Keratinocyte (primary cell): ENCODE results near the gene ALK. TPM values are rescaled to one million over a fixed set of nuclear protein-coding genes. Genes with fewer than 3 reads are reported as not detected.

Source experiments
- DNase-seq: peaks from one replicate; pipeline ENCODE4 v3.0.0-alpha.2; 2011; ENCODE audit warnings: low read depth, missing footprints, low spot score
- FAIRE-seq: peaks from 2 replicates; lab custom pipeline; 2011; peaks lifted over from hg19 to GRCh38; lab: Jason Lieb, UNC
- H2AFZ ChIP-seq: 2 replicates; pipeline ENCODE4 v1.6.0; 2012; ENCODE audit warnings: low read length, control low read depth, inconsistent platforms; ENCODE audit not compliant: control insufficient read depth
- H3K27ac ChIP-seq: 2 replicates; pipeline ENCODE4 v1.5.1; 2011; ENCODE audit warnings: low read length; ENCODE audit not compliant: control insufficient read depth, insufficient read depth
- H3K27me3 ChIP-seq: 3 replicates; pipeline ENCODE4 v1.6.0; 2011; ENCODE audit warnings: low read length; ENCODE audit not compliant: control insufficient read depth, insufficient read depth; ENCODE audit errors: extremely low read depth
- H3K36me3 ChIP-seq, 2 experiments: 2 replicates in 1 of 2; 3 replicates in 1 of 2; pipeline ENCODE4 v1.5.1; 2011; ENCODE audit warnings: low read length in 2 of 2, mild to moderate bottlenecking in 1 of 2; ENCODE audit not compliant: control insufficient read depth in 2 of 2, insufficient read depth in 2 of 2; ENCODE audit errors: extremely low read depth in 1 of 2
- H3K4me1 ChIP-seq: 3 replicates; pipeline ENCODE4 v1.5.1; 2011; ENCODE audit warnings: low read length; ENCODE audit not compliant: control insufficient read depth, insufficient read depth; ENCODE audit errors: extremely low read depth
- H3K4me2 ChIP-seq: 3 replicates; pipeline ENCODE4 v1.6.0; 2011; ENCODE audit warnings: low read depth, low read length; ENCODE audit not compliant: control insufficient read depth, insufficient read depth; ENCODE audit errors: extremely low read depth
- H3K4me3 ChIP-seq, 3 experiments: fragments of 200-600 bp in 1 of 3; sonication (generic) in 1 of 3; 2 replicates in 2 of 3; 3 replicates in 1 of 3; pipeline ENCODE4 v1.5.1; 2011 to 2016; ENCODE audit warnings: low read length in 3 of 3, mild to moderate bottlenecking in 3 of 3, control low read depth in 2 of 3, inconsistent platforms in 1 of 3, low read depth in 1 of 3, mixed read lengths in 1 of 3, mixed run types in 1 of 3, moderate library complexity in 1 of 3; ENCODE audit not compliant: control insufficient read depth in 2 of 3, insufficient read depth in 2 of 3; ENCODE audit errors: extremely low read depth in 1 of 3
- H3K79me2 ChIP-seq: 2 replicates; pipeline ENCODE4 v1.6.0; 2012; ENCODE audit warnings: low read length; ENCODE audit not compliant: control insufficient read depth, insufficient read depth
- H3K9ac ChIP-seq: 3 replicates; pipeline ENCODE4 v1.6.0; 2011; ENCODE audit warnings: low read length; ENCODE audit not compliant: control insufficient read depth, insufficient read depth; ENCODE audit errors: extremely low read depth
- H3K9me1 ChIP-seq: 3 replicates; pipeline ENCODE4 v1.6.0; 2011; ENCODE audit warnings: low read length; ENCODE audit not compliant: control insufficient read depth, insufficient read depth; ENCODE audit errors: extremely low read depth
- H3K9me3 ChIP-seq: 2 replicates; pipeline ENCODE4 v1.5.1; 2012; ENCODE audit warnings: low read depth, low read length; ENCODE audit not compliant: control insufficient read depth
- H4K20me1 ChIP-seq: 3 replicates; pipeline ENCODE4 v1.6.0; 2011; ENCODE audit warnings: low read length; ENCODE audit not compliant: control insufficient read depth, insufficient read depth; ENCODE audit errors: extremely low read depth
- EZH2 ChIP-seq: IDR thresholded peaks from one replicate; pipeline ENCODE4 v1.6.1; 2012; ENCODE audit warnings: inconsistent platforms, mild to moderate bottlenecking, low read length, moderate library complexity
- dilution Hi-C: fragments of 300-500 bp; cut with MboI; formaldehyde crosslinking; loops from one replicate; pipeline ENCODE4 v1.7.0; 2020; ENCODE audit warnings: low sequenced_read_pairs; ENCODE audit not compliant: extremely low pct_ligation_motif_present
- polyA plus RNA-seq, 5 experiments: library from polyadenylated mRNA; depleted of rRNA in 3 of 5; stranded (reverse) in 3 of 5; stranded (forward) in 1 of 5; unstranded in 1 of 5; fragments of >200 nt; gene quantifications; 1 replicate in 1 of 5; 2 replicates in 3 of 5; 3 replicates in 1 of 5; pipeline versions ENCODE4 v1.2.1 to v1.2.3, GENCODE V29; 2011 to 2012; ENCODE audit warnings: missing spikeins in 2 of 5, low read depth in 1 of 5, low replicate concordance in 1 of 5
- TF ChIP-seq, protein P1 (sequence below), 3 experiments: IDR thresholded peaks in 1 of 3; conservative IDR thresholded peaks in 1 of 3; optimal IDR thresholded peaks in 1 of 3; 2 replicates in 2 of 3; 3 replicates in 1 of 3; pipeline versions ENCODE3 to v1.5.1; 2011; ENCODE audit warnings: low read length in 3 of 3, mild to moderate bottlenecking in 3 of 3, moderate library complexity in 2 of 3, control low read depth in 1 of 3, inconsistent platforms in 1 of 3; ENCODE audit not compliant: insufficient read depth in 2 of 3; ENCODE audit errors: extremely low read depth in 1 of 3

ALK gene
- polyA plus RNA-seq, 1 donor (not counting 4 experiments of a cell fraction or from before 2014, with no cell fraction given) = not detected

DNA sequence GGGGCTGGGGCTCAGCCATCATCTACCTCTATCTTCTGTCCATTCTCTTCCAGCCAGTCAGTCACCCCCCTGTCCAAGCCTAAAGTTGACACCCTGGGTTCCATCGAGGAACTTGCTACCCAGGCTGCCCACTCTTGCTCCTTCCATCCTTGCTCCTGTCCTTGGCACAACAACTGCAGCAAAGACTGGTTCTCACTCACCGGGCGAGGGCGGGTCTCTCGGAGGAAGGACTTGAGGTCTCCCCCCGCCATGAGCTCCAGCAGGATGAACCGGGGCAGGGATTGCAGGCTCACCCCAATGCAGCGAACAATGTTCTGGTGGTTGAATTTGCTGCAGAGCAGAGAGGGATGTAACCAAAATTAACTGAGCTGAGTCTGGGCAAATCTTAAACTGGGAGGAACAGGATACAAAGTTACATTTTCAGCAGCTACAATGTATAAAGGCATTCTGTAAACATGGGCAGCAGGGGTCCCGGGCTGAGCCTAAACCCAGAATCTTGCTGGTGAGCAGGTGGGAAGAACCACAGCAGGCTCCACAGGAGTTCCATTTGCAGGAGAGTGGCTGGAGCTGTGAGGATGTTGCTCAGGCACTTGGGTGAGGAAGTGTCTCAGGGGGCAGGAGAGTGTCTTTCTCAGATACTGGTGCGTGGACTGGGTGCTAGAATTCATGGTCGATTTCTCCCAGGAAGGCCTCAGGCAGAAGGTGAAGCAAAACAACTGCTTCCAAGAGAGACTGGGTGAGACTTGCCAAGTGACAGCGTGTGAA lies 700.7 kb downstream of the ALK start:
- H3K36me3 ChIP-seq = no peaks in the 10 kb centered on the region
- DNase-seq (no peak), FAIRE-seq (no peak)
- H3K4me2 ChIP-seq = no peak overlapping the region
- H3K4me1 ChIP-seq = peaks cover 11% of the 10 kb centered on the region
- no peaks in the 10 kb centered on the region for H3K9me3 ChIP-seq
- H3K4me3 ChIP-seq = no peak overlapping the region
- peaks cover 7% of the 10 kb centered on the region for H3K27me3 ChIP-seq
- no peaks in the 10 kb centered on the region for H3K9me1 ChIP-seq
- no peak overlapping the region for H3K9ac ChIP-seq
- no peaks in the 10 kb centered on the region for H4K20me1 ChIP-seq
- no peak for TF ChIP-seq EZH2
- TF ChIP-seq, protein P1, sequence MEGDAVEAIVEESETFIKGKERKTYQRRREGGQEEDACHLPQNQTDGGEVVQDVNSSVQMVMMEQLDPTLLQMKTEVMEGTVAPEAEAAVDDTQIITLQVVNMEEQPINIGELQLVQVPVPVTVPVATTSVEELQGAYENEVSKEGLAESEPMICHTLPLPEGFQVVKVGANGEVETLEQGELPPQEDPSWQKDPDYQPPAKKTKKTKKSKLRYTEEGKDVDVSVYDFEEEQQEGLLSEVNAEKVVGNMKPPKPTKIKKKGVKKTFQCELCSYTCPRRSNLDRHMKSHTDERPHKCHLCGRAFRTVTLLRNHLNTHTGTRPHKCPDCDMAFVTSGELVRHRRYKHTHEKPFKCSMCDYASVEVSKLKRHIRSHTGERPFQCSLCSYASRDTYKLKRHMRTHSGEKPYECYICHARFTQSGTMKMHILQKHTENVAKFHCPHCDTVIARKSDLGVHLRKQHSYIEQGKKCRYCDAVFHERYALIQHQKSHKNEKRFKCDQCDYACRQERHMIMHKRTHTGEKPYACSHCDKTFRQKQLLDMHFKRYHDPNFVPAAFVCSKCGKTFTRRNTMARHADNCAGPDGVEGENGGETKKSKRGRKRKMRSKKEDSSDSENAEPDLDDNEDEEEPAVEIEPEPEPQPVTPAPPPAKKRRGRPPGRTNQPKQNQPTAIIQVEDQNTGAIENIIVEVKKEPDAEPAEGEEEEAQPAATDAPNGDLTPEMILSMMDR (optimal IDR thresholded peaks at IDR 0.05 in 1 of 3, IDR thresholded peaks at IDR 0.05 in 1 of 3, conservative IDR thresholded peaks at IDR 0.05 in 1 of 3; ENCODE audit: extremely low read depth in 1 of 3, insufficient read depth in 2 of 3, low read length in 3 of 3) = no peak
- H2AFZ ChIP-seq = no peak overlapping the region
- H3K79me2 ChIP-seq = no peaks in the 10 kb centered on the region
- dilution Hi-C loops = no loop called here
- H3K27ac ChIP-seq = no peak overlapping the region

DNA sequence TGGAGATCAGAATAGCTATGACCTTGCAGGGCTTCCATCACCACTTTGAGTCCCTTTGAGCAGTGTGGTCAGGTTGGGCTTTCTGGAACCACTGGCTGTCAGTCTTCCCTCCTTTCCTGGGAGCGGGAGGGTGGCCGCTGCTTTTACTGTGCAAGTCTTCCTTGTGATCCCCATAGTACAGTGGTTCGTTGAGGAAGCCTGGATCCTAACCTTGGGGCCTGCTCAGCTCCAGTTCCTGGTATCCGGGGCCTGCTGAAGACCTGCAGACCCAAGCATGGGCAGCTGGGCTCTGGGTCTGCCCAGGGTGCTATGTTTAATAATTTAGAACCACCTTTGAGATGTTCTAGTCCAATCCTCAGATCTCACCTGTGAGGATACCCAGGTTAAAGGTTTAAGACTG lies 702.0 kb downstream of the ALK start:
- H3K4me1 ChIP-seq = peaks cover 11% of the 10 kb centered on the region
- no peaks in the 10 kb centered on the region for H3K9me3 ChIP-seq
- dilution Hi-C loops = no loop called here
- no peak overlapping the region for H3K9ac ChIP-seq
- H3K27ac ChIP-seq = no peak overlapping the region
- no peaks in the 10 kb centered on the region for H3K27me3 ChIP-seq
- TF ChIP-seq EZH2 = no peak
- TF ChIP-seq, protein P1 (optimal IDR thresholded peaks at IDR 0.05 in 1 of 3, IDR thresholded peaks at IDR 0.05 in 1 of 3, conservative IDR thresholded peaks at IDR 0.05 in 1 of 3; ENCODE audit: extremely low read depth in 1 of 3, insufficient read depth in 2 of 3, low read length in 3 of 3) = no peak
- no peak overlapping the region for H3K4me2 ChIP-seq
- no peak overlapping the region for H2AFZ ChIP-seq
- no peaks in the 10 kb centered on the region for H3K79me2 ChIP-seq
- DNase-seq = no peak
- H3K4me3 ChIP-seq = no peak overlapping the region
- no peaks in the 10 kb centered on the region for H3K9me1 ChIP-seq
- no peak for FAIRE-seq
- H4K20me1 ChIP-seq = no peaks in the 10 kb centered on the region
- no peaks in the 10 kb centered on the region for H3K36me3 ChIP-seq
